PC-9 (cell line): ENCODE measurements around the gene NOTO.

Source experiments
- EZH2 ChIP-seq: fragments of 200-600 bp; sonication (generic); IDR thresholded peaks from 2 replicates; pipeline ENCODE4 v1.8.0; 2017; ENCODE audit warnings: antibody characterized with exemption, low read depth
- TF ChIP-seq, protein P1 (sequence below): fragments of 200-600 bp; sonication (generic); conservative IDR thresholded peaks from 2 replicates; pipeline ENCODE4 v1.6.1; 2017; ENCODE audit warnings: mixed run types, antibody characterized with exemption, mild to moderate bottlenecking, moderate library complexity

DNA sequence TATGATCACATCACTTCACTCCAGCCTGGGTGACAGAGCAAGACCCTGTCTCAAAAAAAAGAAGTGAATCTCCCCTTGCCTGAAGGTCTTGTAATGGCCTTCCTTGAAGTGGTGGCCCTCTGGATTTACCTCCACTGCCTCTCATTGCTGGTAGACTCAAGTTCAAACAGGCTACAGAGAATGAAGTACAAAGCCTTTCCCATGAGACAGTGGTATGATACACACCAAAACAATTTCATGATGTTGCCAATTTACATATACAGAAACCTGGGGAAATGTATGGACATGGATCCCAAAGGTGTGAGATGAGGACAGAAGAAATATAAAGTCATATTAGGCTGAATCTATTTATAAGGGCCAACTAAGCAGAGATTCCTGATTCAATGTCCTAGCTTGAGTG is 4.8 kb upstream of the NOTO start:
- no peak for TF ChIP-seq EZH2
- TF ChIP-seq, protein P1, sequence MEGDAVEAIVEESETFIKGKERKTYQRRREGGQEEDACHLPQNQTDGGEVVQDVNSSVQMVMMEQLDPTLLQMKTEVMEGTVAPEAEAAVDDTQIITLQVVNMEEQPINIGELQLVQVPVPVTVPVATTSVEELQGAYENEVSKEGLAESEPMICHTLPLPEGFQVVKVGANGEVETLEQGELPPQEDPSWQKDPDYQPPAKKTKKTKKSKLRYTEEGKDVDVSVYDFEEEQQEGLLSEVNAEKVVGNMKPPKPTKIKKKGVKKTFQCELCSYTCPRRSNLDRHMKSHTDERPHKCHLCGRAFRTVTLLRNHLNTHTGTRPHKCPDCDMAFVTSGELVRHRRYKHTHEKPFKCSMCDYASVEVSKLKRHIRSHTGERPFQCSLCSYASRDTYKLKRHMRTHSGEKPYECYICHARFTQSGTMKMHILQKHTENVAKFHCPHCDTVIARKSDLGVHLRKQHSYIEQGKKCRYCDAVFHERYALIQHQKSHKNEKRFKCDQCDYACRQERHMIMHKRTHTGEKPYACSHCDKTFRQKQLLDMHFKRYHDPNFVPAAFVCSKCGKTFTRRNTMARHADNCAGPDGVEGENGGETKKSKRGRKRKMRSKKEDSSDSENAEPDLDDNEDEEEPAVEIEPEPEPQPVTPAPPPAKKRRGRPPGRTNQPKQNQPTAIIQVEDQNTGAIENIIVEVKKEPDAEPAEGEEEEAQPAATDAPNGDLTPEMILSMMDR, result no peak
